T-cell (primary cell): ENCODE measurements around the gene B4GALT5. TPM values are rescaled to one million over a fixed set of nuclear protein-coding genes. Genes with fewer than 3 reads are reported as not detected.
"Not testable (repeated sequence)": the region's sequence is repeated elsewhere in the genome, so short reads cannot be mapped to it uniquely, and the experiment has no call there.

Source experiments
- ATAC-seq, 4 experiments: fragments of 200-7000 bp in 3 of 4; fragments of 150-1000 bp in 1 of 4; cut with Tn5 transposase; replicated peaks in 1 of 4; 1 replicate in 3 of 4; 2 replicates in 1 of 4; pipeline ENCODE4 v1.10.0; 2021; ENCODE audit warnings: moderate library complexity in 3 of 4, mild to moderate bottlenecking in 2 of 4, moderate number of reproducible peaks in 1 of 4
- CTCF ChIA-PET, 2 donors: fragments of 300-600 bp; sonication (Branson Sonifier 250); formaldehyde crosslinking; loops; one replicate each; lab custom pipeline; 2022; ENCODE audit warnings: antibody characterized with exemption in 2 of 2; lab: Charles Lee
- POLR2A ChIA-PET, 2 donors: fragments of 300-600 bp; sonication (Branson Sonifier 250); formaldehyde crosslinking; loops; one replicate each; lab custom pipeline; 2022; ENCODE audit warnings: antibody characterized with exemption in 2 of 2; lab: Charles Lee
- DNase-seq, 35 experiments: peaks; one replicate each; pipeline versions ENCODE4 v3.0.0 to v3.0.0-alpha.2; 2013 to 2023
- H3K27ac ChIP-seq: one replicate; pipeline ENCODE4 v1.5.1; 2013; ENCODE audit warnings: low read length
- H3K27me3 ChIP-seq, 2 experiments: replicated peaks in 1 of 2; 1 replicate in 1 of 2; 2 replicates in 1 of 2; pipeline versions ENCODE4 v1.6.1 to v1.7.0; 2013; ENCODE audit warnings: low read length in 1 of 2, mixed read lengths in 1 of 2; ENCODE audit not compliant: control insufficient read depth in 2 of 2, insufficient read depth in 2 of 2; ENCODE audit errors: extremely low read depth in 1 of 2
- H3K36me3 ChIP-seq, 2 donors: 1 replicate in 1 of 2; 2 replicates in 1 of 2; pipeline versions ENCODE4 v1.6.1 to v1.7.0; 2013; ENCODE audit warnings: low read length in 1 of 2; ENCODE audit not compliant: control insufficient read depth in 2 of 2, insufficient read depth in 1 of 2; ENCODE audit errors: extremely low read depth in 1 of 2
- H3K4me1 ChIP-seq, 2 experiments: 1 replicate in 1 of 2; 2 replicates in 1 of 2; pipeline versions ENCODE4 v1.6.1 to v1.7.0; 2013; ENCODE audit warnings: low read length in 2 of 2, mixed read lengths in 1 of 2; ENCODE audit not compliant: insufficient read depth in 2 of 2, control insufficient read depth in 1 of 2; ENCODE audit errors: extremely low read depth in 1 of 2
- H3K4me3 ChIP-seq, 2 donors: 1 replicate in 1 of 2; 2 replicates in 1 of 2; pipeline versions ENCODE4 v1.5.1 to v1.7.0; 2013; ENCODE audit warnings: mild to moderate bottlenecking in 2 of 2, low read length in 1 of 2, moderate library complexity in 1 of 2; ENCODE audit not compliant: control insufficient read depth in 1 of 2; ENCODE audit errors: extremely low read depth in 1 of 2
- H3K9me3 ChIP-seq: 2 replicates; pipeline ENCODE4 v1.7.0; 2013
- H3K27ac Mint-ChIP-seq, 2 donors: one replicate each; pipeline ENCODE4 v1.8.0; 2020 to 2021; ENCODE audit warnings: mild to moderate bottlenecking in 2 of 2, mixed read lengths in 2 of 2
- H3K27me3 Mint-ChIP-seq, 2 donors: one replicate each; pipeline ENCODE4 v1.8.0; 2021 to 2022; ENCODE audit warnings: mixed read lengths in 2 of 2
- H3K36me3 Mint-ChIP-seq: one replicate; pipeline ENCODE4 v1.8.0; 2021; ENCODE audit warnings: mixed read lengths
- H3K4me1 Mint-ChIP-seq, 3 donors: one replicate each; pipeline ENCODE4 v1.8.0; 2020 to 2022; ENCODE audit warnings: mixed read lengths in 3 of 3, mild to moderate bottlenecking in 1 of 3
- H3K4me3 Mint-ChIP-seq, 3 donors: one replicate each; pipeline ENCODE4 v1.8.0; 2020 to 2022; ENCODE audit warnings: mild to moderate bottlenecking in 3 of 3, mixed read lengths in 3 of 3, moderate library complexity in 3 of 3
- H3K9me3 Mint-ChIP-seq, 3 donors: one replicate each; pipeline ENCODE4 v1.8.0; 2020 to 2022; ENCODE audit warnings: mixed read lengths in 3 of 3
- WGBS: methylation state at CpG from one replicate; pipeline ENCODE4 v1.1.5; 2013; ENCODE audit warnings: missing lambda C conversion rate; ENCODE audit not compliant: insufficient coverage; 5-methylcytosine and 5-hydroxymethylcytosine counted together
- total RNA-seq, 35 experiments: library from RNA in 6 of 35; stranded (reverse) in 6 of 35; fragments of 120-200 nt in 1 of 35; gene quantifications; one replicate each; pipeline versions ENCODE4 v1.2.1 to v1.2.4 and lab custom pipeline; 2013 to 2026

The B4GALT5 gene
- total RNA-seq, 5 donors from 2014 or later (not counting 1 experiment from before 2014, with no cell fraction given): 4.6 to 11.9 (median 9.2) TPM

DNA sequence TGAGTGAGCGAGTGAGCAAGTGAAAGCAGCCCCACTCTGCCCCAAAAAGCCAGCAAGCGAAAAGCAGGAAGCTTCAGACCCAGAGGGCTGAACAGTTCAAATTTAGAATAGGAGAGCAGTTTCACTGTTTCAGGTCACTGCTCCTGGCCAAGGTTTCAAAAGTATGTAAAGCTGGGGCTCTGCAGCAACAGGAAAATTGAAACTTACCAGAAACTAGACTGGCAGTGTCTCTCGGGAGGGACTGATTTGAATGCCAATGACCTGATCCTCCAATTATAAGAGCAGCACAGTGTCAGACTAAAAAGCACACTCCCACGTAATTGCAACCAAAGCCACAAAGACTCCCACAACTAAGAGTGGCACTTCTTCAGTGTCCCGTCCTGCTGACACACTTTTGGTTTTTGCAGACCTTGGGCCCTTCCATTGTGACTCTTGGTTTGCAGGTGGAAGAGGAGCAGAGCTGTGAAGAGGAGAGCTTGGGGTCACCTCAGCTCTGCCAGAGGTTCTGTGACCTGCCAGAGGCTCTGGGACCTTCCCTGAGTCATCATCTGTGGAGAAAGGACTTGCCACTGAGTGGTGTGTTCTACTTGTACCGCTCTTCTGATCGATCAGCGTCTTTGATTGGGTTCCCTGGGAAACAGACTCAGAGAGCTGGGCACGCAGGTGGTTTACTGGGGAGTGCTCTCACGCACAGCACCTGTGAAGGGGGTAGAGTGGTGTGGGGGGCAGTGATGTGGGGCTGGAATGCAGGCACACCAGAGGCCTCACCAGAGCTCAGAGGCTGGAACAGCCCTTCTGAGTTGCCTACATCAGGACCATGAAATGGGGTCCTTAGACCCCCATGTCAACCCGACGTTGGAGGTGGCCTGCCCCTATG is 93.1 kb downstream of the B4GALT5 start:
- Mint-ChIP-seq H3K4me3 (no peak overlapping the region), H3K9me3 (peaks cover 4 to 7% (median 5%) of the 10 kb centered on the region in 3 donors), H3K36me3 (no peaks in the 10 kb centered on the region), H3K4me1 (peaks cover 0 to 5% (median 0%) of the 10 kb centered on the region in 3 donors), H3K27ac (no peak overlapping the region), H3K27me3 (peaks cover 0 to 7% of the 10 kb centered on the region in 2 donors)
- 60% methylated on average over 8 of the region's 12 CpGs for WGBS
- Histone ChIP-seq H3K27me3 (peaks cover 0 to 7% of the 10 kb centered on the region in 2 experiments), H3K4me1 (peaks cover 0 to 11% of the 10 kb centered on the region in 2 experiments), H3K9me3 (no peaks in the 10 kb centered on the region), H3K27ac (no peak overlapping the region), H3K36me3 (no peaks in the 10 kb centered on the region), H3K4me3 (no peak overlapping the region)
- ChIA-PET POLR2A (no interaction called here), CTCF (no interaction called here)
- DNase-seq: peak in 1 of 35 experiments; percentile 35
- peak in 3 of 4 experiments; percentile 36 to 49 (median 37) for ATAC-seq

- no peak overlapping the region for H3K27ac ChIP-seq
- ATAC-seq (no peak), DNase-seq (no peak)
- no peak overlapping the region for H3K4me3 ChIP-seq
- peaks cover 0 to 11% of the 10 kb centered on the region in 2 experiments for H3K4me1 ChIP-seq
- WGBS: 91% methylated on average over 3 of the region's 4 CpGs
- peaks cover 4 to 7% (median 5%) of the 10 kb centered on the region in 3 donors for H3K9me3 Mint-ChIP-seq
- H3K4me1 Mint-ChIP-seq: peaks cover 0 to 4% (median 0%) of the 10 kb centered on the region in 3 donors
- H3K4me3 Mint-ChIP-seq: no peak overlapping the region
- peaks cover 0 to 7% of the 10 kb centered on the region in 2 donors for H3K27me3 Mint-ChIP-seq
- peaks cover 0 to 7% of the 10 kb centered on the region in 2 experiments for H3K27me3 ChIP-seq
- H3K27ac Mint-ChIP-seq: no peak overlapping the region
- no peaks in the 10 kb centered on the region for H3K36me3 Mint-ChIP-seq
- ChIA-PET POLR2A (no interaction called here), CTCF (no interaction called here)
- no peaks in the 10 kb centered on the region for H3K9me3 ChIP-seq
- H3K36me3 ChIP-seq: no peaks in the 10 kb centered on the region
These were observed 94.3 kb downstream of the B4GALT5 start for GRCh38 chr20:49619113-49620048.

GRCh38 chr20:49618289-49618688 is 95.4 kb downstream of the B4GALT5 start:
- no peak overlapping the region for H3K4me3 Mint-ChIP-seq

DNA sequence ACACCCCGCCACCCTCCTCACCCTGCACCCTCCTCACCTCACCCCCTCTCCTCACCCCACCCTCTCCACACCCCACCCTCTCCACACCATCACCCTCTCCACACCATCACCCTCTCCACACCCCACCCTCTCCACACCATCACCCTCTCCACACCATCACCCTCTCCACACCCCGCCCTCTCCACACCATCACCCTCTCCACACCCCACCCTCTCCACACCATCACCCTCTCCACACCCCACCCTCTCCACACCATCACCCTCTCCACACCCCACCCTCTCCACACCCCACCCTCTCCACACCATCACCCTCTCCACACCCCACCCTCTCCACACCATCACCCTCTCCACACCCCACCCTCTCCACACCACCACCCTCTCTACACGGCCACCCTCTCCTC is 96.3 kb downstream of the B4GALT5 start:
- H3K4me3 Mint-ChIP-seq, H3K27ac Mint-ChIP-seq, H3K36me3 ChIP-seq, H3K9me3 ChIP-seq, CTCF ChIA-PET, ATAC-seq, POLR2A ChIA-PET, H3K36me3 Mint-ChIP-seq, H3K27ac ChIP-seq, H3K9me3 Mint-ChIP-seq, H3K27me3 ChIP-seq, H3K4me1 Mint-ChIP-seq, H3K27me3 Mint-ChIP-seq, H3K4me3 ChIP-seq: not testable (repeated sequence)
- peaks cover 0 to 11% of the 10 kb centered on the region in 2 experiments for H3K4me1 ChIP-seq
- WGBS: 57% methylated on average over 3 of the region's 3 CpGs
- DNase-seq: peak in 1 of 35 experiments; percentile 19

More at GRCh38 chr20:49618289-49618688, 95.4 kb downstream of the B4GALT5 start:
- no peak overlapping the region for H3K27ac Mint-ChIP-seq
- peaks cover 4 to 7% (median 5%) of the 10 kb centered on the region in 3 donors for H3K9me3 Mint-ChIP-seq
- Histone ChIP-seq H3K4me3 (no peak overlapping the region), H3K4me1 (peaks cover 0 to 11% of the 10 kb centered on the region in 2 experiments), H3K27ac (no peak overlapping the region), H3K9me3 (no peaks in the 10 kb centered on the region), H3K36me3 (no peaks in the 10 kb centered on the region), H3K27me3 (peaks cover 0 to 7% of the 10 kb centered on the region in 2 experiments)
- 14% methylated on average over 1 of the region's 2 CpGs for WGBS
- no peaks in the 10 kb centered on the region for H3K36me3 Mint-ChIP-seq
- no peak for ATAC-seq
- DNase-seq: no peak
- H3K4me1 Mint-ChIP-seq: peaks cover 0 to 4% (median 0%) of the 10 kb centered on the region in 3 donors
- POLR2A ChIA-PET: no interaction called here
- CTCF ChIA-PET: no interaction called here
- H3K27me3 Mint-ChIP-seq: peaks cover 0 to 7% of the 10 kb centered on the region in 2 donors

- Histone ChIP-seq H3K9me3 (no peaks in the 10 kb centered on the region), H3K4me3 (no peak overlapping the region), H3K4me1 (peaks cover 0 to 12% of the 10 kb centered on the region in 2 experiments), H3K36me3 (no peaks in the 10 kb centered on the region), H3K27me3 (peaks cover 0 to 7% of the 10 kb centered on the region in 2 experiments), H3K27ac (no peak overlapping the region)
- ChIA-PET POLR2A (no interaction called here), CTCF (no interaction called here)
- no peak for DNase-seq
- H3K4me3 Mint-ChIP-seq: no peak overlapping the region
- H3K9me3 Mint-ChIP-seq: no peaks in the 10 kb centered on the region
- no peaks in the 10 kb centered on the region for H3K4me1 Mint-ChIP-seq
- H3K27me3 Mint-ChIP-seq: peaks cover 0 to under 1% of the 10 kb centered on the region in 2 donors
- ATAC-seq: no peak
- WGBS: 87% methylated on average over 9 of the region's 11 CpGs
- H3K27ac Mint-ChIP-seq: peak overlapping the region in 1 of 2 donors; percentile 22
- H3K36me3 Mint-ChIP-seq: no peaks in the 10 kb centered on the region
These were observed 97.3 kb downstream of the B4GALT5 start for GRCh38 chr20:49616154-49617007.
